Kidney epithelial cell (primary cell): ENCODE data around the gene RAB11FIP4. TPM values are rescaled to one million over a fixed set of nuclear protein-coding genes. Genes with fewer than 3 reads are reported as not detected.
A peak's percentile ranks its signal among the peaks of the same experiment; 100 is the strongest.

ENCODE experiments used
- DNase-seq: peaks from one replicate; pipeline ENCODE4 v3.0.0-alpha.2; 2010; ENCODE audit warnings: low read depth
- H3K27me3 ChIP-seq: 2 replicates; pipeline ENCODE4 v1.6.0; 2011; ENCODE audit warnings: low read length; ENCODE audit not compliant: control insufficient read depth, insufficient read depth
- H3K36me3 ChIP-seq: 2 replicates; pipeline ENCODE4 v1.5.1; 2011; ENCODE audit warnings: low read length; ENCODE audit not compliant: control insufficient read depth, insufficient read depth
- H3K4me3 ChIP-seq: 2 replicates; pipeline ENCODE4 v1.5.1; 2011; ENCODE audit warnings: low read depth, mild to moderate bottlenecking, control low read depth, low read length
- total RNA-seq: library from RNA; depleted of rRNA; stranded (reverse); fragments of >200 nt; gene quantifications from 2 replicates; pipeline ENCODE4 v1.2.3, GENCODE V29; 2015
- TF ChIP-seq, protein P1 (sequence below): IDR thresholded peaks from 2 replicates; pipeline ENCODE4 v1.5.1; 2011; ENCODE audit warnings: mild to moderate bottlenecking, moderate library complexity, low read length, control low read depth, inconsistent platforms; ENCODE audit not compliant: insufficient read depth, poor library complexity, severe bottlenecking

The RAB11FIP4 gene
- total RNA-seq, 1 donor from 2014 or later: 26.5 TPM

DNA sequence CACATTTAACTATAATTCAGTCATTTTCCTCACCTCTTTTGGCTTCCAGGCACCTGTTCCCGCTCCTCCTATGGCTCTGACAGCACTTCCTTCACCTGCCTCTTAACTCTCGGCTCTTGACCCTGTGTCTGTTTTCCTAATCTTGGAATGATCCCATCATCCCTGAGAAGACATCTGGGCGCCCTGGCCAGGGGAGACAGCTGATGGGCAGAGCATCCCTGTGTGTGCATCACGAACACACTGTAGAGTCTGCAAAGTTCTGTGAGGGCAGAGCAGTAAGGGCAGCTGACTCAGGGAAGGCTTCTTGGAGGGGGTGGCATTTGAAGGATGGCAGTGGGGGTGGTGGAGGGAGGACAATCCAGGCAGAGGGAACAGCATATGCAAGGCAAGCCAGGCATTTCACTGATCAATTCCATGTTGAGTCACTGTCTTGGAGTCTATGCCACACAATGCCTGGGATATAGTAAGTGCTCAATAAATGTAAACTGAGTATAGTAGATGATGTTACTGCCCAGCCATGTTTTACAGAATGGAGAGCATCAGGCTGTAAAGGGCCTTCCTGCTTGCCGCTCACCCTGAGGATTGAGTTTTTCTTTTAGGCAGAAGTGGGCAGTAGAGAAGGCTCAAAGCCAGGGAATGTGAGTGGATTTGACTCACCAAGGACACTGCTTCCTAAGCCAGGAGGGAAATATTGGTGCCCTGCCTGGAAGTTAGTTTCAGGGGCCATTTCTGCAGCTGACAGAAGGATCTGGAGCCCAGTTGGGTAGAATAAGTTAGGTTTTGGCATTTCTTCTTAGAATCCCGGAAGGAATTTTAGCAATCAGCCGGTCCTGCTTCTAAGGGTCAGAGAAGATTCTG, 5.8 kb upstream of the RAB11FIP4 start:
- Histone ChIP-seq H3K27me3 (peaks cover 21% of the 10 kb centered on the region), H3K36me3 (no peaks in the 10 kb centered on the region), H3K4me3 (no peak overlapping the region)
- TF ChIP-seq, protein P1, sequence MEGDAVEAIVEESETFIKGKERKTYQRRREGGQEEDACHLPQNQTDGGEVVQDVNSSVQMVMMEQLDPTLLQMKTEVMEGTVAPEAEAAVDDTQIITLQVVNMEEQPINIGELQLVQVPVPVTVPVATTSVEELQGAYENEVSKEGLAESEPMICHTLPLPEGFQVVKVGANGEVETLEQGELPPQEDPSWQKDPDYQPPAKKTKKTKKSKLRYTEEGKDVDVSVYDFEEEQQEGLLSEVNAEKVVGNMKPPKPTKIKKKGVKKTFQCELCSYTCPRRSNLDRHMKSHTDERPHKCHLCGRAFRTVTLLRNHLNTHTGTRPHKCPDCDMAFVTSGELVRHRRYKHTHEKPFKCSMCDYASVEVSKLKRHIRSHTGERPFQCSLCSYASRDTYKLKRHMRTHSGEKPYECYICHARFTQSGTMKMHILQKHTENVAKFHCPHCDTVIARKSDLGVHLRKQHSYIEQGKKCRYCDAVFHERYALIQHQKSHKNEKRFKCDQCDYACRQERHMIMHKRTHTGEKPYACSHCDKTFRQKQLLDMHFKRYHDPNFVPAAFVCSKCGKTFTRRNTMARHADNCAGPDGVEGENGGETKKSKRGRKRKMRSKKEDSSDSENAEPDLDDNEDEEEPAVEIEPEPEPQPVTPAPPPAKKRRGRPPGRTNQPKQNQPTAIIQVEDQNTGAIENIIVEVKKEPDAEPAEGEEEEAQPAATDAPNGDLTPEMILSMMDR: no peak
- no peak for DNase-seq

DNA sequence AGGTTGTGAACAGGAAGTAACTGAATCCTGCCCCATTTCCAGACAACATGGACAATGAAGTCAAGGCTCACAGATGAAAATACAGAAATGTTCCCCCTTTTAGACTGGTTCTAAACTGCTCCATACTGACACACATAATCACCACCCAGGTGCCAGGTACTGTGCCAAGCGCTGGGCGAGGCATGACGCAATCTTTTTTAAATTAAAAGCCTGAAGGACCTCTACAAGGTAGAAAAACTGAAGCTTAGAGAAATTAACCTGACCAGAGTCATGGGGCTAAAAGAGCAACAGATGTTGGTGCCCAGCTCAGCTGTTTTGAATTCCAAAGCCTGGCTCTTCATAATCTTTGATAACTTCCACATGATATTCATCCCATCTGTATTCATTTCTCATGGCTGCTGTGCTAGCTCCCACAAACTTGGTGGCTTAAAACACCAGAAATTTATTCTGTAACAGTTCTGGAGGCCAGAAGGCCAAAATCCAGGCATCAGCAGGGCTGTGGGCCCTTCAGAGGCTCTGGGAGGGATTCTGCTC, 4.9 kb upstream of the RAB11FIP4 start:
- Histone ChIP-seq H3K36me3 (no peaks in the 10 kb centered on the region), H3K4me3 (no peak overlapping the region), H3K27me3 (peaks cover 27% of the 10 kb centered on the region)
- TF ChIP-seq, protein P1: no peak
- no peak for DNase-seq

DNA sequence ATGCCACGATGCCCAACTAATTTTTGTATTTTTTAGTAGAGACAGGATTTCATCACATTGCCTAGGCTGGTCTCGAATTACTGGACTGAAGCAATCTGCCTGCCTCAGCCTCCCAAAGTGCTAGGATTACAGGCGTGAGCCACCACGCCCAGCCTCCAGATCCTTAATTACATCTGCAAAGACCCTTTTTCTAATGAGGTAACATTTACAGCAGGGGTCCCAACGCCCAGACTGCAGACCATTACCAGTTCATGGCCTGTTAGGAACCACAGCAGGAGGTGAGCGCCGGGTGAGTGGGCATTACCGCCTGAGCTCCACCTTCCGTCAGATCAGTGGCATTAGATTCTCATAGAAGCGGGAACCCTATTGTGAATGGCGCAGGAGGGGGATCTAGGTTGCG, 4.0 kb upstream of the RAB11FIP4 start:
- DNase-seq: no peak
- no peaks in the 10 kb centered on the region for H3K36me3 ChIP-seq
- TF ChIP-seq, protein P1: no peak
- peaks cover 33% of the 10 kb centered on the region for H3K27me3 ChIP-seq
- H3K4me3 ChIP-seq: no peak overlapping the region

DNA sequence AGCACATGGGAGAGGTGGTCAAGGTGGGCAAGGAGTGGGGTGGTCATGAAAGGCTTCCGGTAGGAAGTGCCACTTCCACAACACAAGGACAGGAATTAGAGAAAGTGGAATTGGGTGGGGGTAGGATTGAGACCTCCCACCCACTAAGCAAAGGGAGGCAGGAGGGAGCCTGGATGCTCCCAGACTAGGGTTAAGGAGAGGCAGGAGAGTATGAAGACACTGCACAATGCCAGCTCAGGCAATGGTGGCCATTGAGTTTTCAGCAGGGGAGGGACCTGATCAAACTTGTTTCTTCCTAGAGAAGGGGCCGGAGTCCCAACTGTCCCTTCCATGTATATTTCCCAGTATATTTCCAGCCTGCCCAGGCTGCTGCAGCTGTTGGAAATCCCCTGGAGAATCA, 3.1 kb upstream of the RAB11FIP4 start:
- no peak for DNase-seq
- TF ChIP-seq, protein P1: no peak

DNA sequence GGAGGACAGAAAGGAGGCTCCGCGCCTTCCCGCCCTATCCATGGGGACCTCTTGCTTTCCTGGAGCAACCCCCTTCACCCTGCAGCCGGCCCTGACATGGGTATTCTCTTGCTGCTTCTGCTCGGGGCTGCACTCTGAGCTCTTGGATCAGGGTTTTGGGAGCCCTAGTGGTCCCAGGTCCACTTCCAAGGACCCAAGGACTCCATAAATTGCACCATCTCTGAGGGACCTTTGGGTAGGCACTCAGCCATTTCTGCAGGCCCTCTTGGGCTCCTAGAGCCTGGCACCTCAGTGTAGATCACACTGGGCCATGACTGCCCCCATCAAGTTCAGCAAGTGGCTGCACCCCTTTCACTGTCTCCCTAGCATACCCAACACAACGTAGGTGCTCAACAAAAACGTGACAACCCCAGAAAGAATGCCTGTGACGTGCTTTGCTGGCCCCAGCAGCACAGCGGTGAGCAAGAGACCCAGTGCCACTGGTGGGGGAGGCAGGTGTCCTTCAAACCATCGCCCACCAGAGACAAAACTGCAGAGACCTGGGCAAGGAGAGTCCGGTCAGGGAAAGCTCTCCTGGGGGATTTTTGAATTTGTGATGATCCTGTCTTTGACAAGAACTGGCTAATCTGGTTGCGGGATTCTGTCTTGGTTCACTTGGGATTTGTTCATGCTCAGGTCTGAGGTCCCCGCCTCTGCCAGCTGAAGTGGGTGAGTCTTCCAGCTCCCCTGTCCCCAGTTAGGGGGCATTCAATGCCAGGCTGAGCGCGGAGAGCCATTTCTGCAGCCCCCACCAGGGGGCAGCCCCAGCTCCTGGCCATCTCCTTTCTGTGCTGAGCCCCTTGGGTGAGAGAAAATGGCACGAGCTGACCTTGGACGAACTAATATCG, 2.5 kb upstream of the RAB11FIP4 start:
- no peak for DNase-seq
- H3K4me3 ChIP-seq: no peak overlapping the region
- H3K36me3 ChIP-seq: no peaks in the 10 kb centered on the region
- TF ChIP-seq, protein P1: peak; percentile 85
- peaks cover 46% of the 10 kb centered on the region for H3K27me3 ChIP-seq

More for the DNA sequence above, 3.1 kb upstream of the RAB11FIP4 start:
- Histone ChIP-seq H3K27me3 (peaks cover 42% of the 10 kb centered on the region), H3K36me3 (no peaks in the 10 kb centered on the region), H3K4me3 (no peak overlapping the region)
